OCI-LY1 (cell line): ENCODE results near the gene LRRC8D.

ENCODE experiments used
- H2AFZ ChIP-seq: fragments of 200-600 bp; sonication (generic), shearing (Covaris generic); 2 replicates; pipeline ENCODE4 v1.6.0; 2014; ENCODE audit warnings: antibody characterized with exemption, mild to moderate bottlenecking, low read length
- H3F3A ChIP-seq: fragments of 200-600 bp; sonication (generic), shearing (Covaris generic); 2 replicates; pipeline ENCODE4 v1.6.0; 2014; ENCODE audit warnings: mild to moderate bottlenecking, antibody characterized with exemption, low read length, moderate library complexity; ENCODE audit not compliant: insufficient read depth
- H3K27ac ChIP-seq: fragments of 200-600 bp; sonication (generic); 2 replicates; pipeline ENCODE4 v1.5.1; 2014; ENCODE audit warnings: low read length, mixed run types, mild to moderate bottlenecking, low read depth; ENCODE audit not compliant: poor library complexity, severe bottlenecking
- H3K27me3 ChIP-seq: fragments of 200-600 bp; sonication (generic); 2 replicates; pipeline ENCODE4 v1.6.0; 2014; ENCODE audit warnings: antibody characterized with exemption, mild to moderate bottlenecking, low read length, moderate library complexity; ENCODE audit not compliant: insufficient read depth
- H3K36me3 ChIP-seq: fragments of 200-600 bp; sonication (generic); 2 replicates; pipeline ENCODE4 v1.6.1; 2014; ENCODE audit warnings: mild to moderate bottlenecking, antibody characterized with exemption, low read length, moderate library complexity, mixed read lengths; ENCODE audit not compliant: insufficient read depth
- H3K4me1 ChIP-seq: fragments of 200-600 bp; sonication (generic); 2 replicates; pipeline ENCODE4 v1.5.1; 2014; ENCODE audit warnings: mild to moderate bottlenecking, low read length, moderate library complexity; ENCODE audit not compliant: insufficient read depth, severe bottlenecking
- H3K4me2 ChIP-seq: fragments of 200-600 bp; sonication (generic), shearing (Covaris generic); 2 replicates; pipeline ENCODE4 v1.6.1; 2014; ENCODE audit warnings: low read length
- H3K4me3 ChIP-seq: fragments of 200-600 bp; sonication (generic); 2 replicates; pipeline ENCODE4 v1.5.1; 2014; ENCODE audit warnings: low read length, low read depth, mild to moderate bottlenecking, mixed read lengths; ENCODE audit not compliant: poor library complexity, severe bottlenecking
- H3K79me2 ChIP-seq: fragments of 200-600 bp; shearing (Covaris generic); 2 replicates; pipeline ENCODE4 v1.6.1; 2016; ENCODE audit warnings: mixed run types, low read length, mixed read lengths; ENCODE audit not compliant: insufficient read depth
- H3K9ac ChIP-seq: fragments of 200-600 bp; sonication (generic), shearing (Covaris generic); 2 replicates; pipeline ENCODE4 v1.6.1; 2014; ENCODE audit warnings: mild to moderate bottlenecking, low read length, mixed read lengths
- H3K9me2 ChIP-seq: fragments of 200-600 bp; sonication (generic), shearing (Covaris generic); 2 replicates; pipeline ENCODE4 v1.6.1; 2014; ENCODE audit warnings: low read depth, mild to moderate bottlenecking, low read length, mixed read lengths
- H3K9me3 ChIP-seq: fragments of 200-600 bp; shearing (Covaris generic); 2 replicates; pipeline ENCODE4 v1.6.1; 2014; ENCODE audit warnings: low read length, mixed read lengths
- H4K20me1 ChIP-seq: fragments of 200-600 bp; sonication (generic), shearing (Covaris generic); 2 replicates; pipeline ENCODE4 v1.6.0; 2016; ENCODE audit warnings: mild to moderate bottlenecking, low read length; ENCODE audit not compliant: insufficient read depth
- CTCF ChIP-seq: fragments of 200-600 bp; sonication (generic), shearing (Covaris generic); IDR thresholded peaks from 2 replicates; pipeline ENCODE4 v1.5.1; 2017; ENCODE audit warnings: mild to moderate bottlenecking, antibody characterized with exemption, low read length, moderate library complexity, mixed read lengths
- EZH2 ChIP-seq: fragments of 200-600 bp; sonication (generic), shearing (Covaris generic); IDR thresholded peaks from 2 replicates; pipeline ENCODE4 v1.8.0; 2017; ENCODE audit warnings: borderline replicate concordance, mixed run types, mild to moderate bottlenecking, antibody characterized with exemption, low read length, moderate library complexity, mixed read lengths

Gene LRRC8D

GRCh38 chr1:89894210-89895201, 73.7 kb downstream of the LRRC8D start:
- peaks cover 31% of the 10 kb centered on the region; the same call in 1 of the 2 replicates for H3K36me3 ChIP-seq
- no peak overlapping the region for H3K27ac ChIP-seq

GRCh38 chr1:89896105-89896942, 75.5 kb downstream of the LRRC8D start:
- Histone ChIP-seq H3K9me3 (no peaks in the 10 kb centered on the region), H3K9ac (no peak overlapping the region), H3K4me1 (peaks cover 10% of the 10 kb centered on the region), H3K4me2 (no peak overlapping the region), H3K79me2 (peaks cover 11% of the 10 kb centered on the region; the same call in 1 of the 2 replicates), H4K20me1 (no peaks in the 10 kb centered on the region), H3K27me3 (no peaks in the 10 kb centered on the region), H3K4me3 (no peak overlapping the region), H2AFZ (no peak overlapping the region), H3K36me3 (peaks cover 34% of the 10 kb centered on the region; the same call in 1 of the 2 replicates), H3F3A (0 out of 2 replicates have a peak, but pooled peaks cover under 1% of the 10 kb centered on the region), H3K9me2 (no peaks in the 10 kb centered on the region), H3K27ac (no peak overlapping the region)
- no peak for TF ChIP-seq CTCF
- TF ChIP-seq EZH2: no peak

More at GRCh38 chr1:89894210-89895201, 73.7 kb downstream of the LRRC8D start:
- Histone ChIP-seq H3K79me2 (peaks cover 11% of the 10 kb centered on the region), H3K4me1 (no peaks in the 10 kb centered on the region), H3K9ac (no peak overlapping the region), H3K4me2 (no peak overlapping the region), H3K4me3 (no peak overlapping the region), H3F3A (0 out of 2 replicates have a peak, but pooled peaks cover 4% of the 10 kb centered on the region), H3K27me3 (no peaks in the 10 kb centered on the region), H3K9me3 (no peaks in the 10 kb centered on the region), H4K20me1 (no peaks in the 10 kb centered on the region), H3K9me2 (no peaks in the 10 kb centered on the region), H2AFZ (no peak overlapping the region)
- no peak for TF ChIP-seq EZH2
- TF ChIP-seq CTCF: no peak

- no peak overlapping the region for H3K4me2 ChIP-seq
- H3F3A ChIP-seq: no peaks in the 10 kb centered on the region
- no peak overlapping the region for H2AFZ ChIP-seq
- peaks cover 10% of the 10 kb centered on the region for H3K4me1 ChIP-seq
- H3K9ac ChIP-seq: no peak overlapping the region
- no peak overlapping the region for H3K27ac ChIP-seq
- H3K9me3 ChIP-seq: no peaks in the 10 kb centered on the region
- no peaks in the 10 kb centered on the region for H4K20me1 ChIP-seq
- no peaks in the 10 kb centered on the region for H3K9me2 ChIP-seq
- H3K27me3 ChIP-seq: no peaks in the 10 kb centered on the region
- H3K36me3 ChIP-seq: peaks cover 25% of the 10 kb centered on the region; the same call in 1 of the 2 replicates
- TF ChIP-seq CTCF (no peak), EZH2 (no peak)
- no peak overlapping the region for H3K4me3 ChIP-seq
- 0 out of 2 replicates have a peak, but pooled peaks cover 5% of the 10 kb centered on the region for H3K79me2 ChIP-seq
Measured at GRCh38 chr1:89897347-89898133, 76.7 kb downstream of the LRRC8D start.
